ENCODE data around the gene FGF6. TPM values are rescaled to one million over a fixed set of nuclear protein-coding genes. Genes with fewer than 3 reads are reported as not detected.

FGF6 gene
- total RNA-seq, 2 donors from 2014 or later, result not detected

DNA sequence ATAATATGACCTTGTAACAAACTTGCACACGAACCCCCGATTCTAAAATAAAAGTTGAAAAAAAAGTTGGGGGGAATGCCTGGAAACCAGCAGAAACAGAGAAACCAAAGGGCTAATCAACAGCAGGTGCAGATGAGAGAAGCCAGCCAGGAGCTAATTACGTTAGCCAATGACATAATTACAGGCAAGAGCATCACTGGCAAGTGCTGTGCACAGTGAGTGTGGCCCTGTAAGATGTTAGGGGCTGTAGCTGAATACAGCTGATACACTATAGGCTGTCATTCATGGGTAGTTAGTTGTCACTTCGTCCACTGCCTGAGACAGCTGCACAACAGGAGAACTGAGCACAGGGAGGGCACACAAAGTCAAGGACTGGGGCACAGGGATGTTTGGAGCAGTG, 58.8 kb downstream of the FGF6 start:
- Mint-ChIP-seq H3K4me3 (no peak overlapping the region), H3K4me1 (no peaks in the 10 kb centered on the region), H3K27ac (no peak overlapping the region), H3K36me3 (ENCODE audit: low read depth) (no peaks in the 10 kb centered on the region), H3K9me3 (no peaks in the 10 kb centered on the region), H3K27me3 (peaks cover 7% of the 10 kb centered on the region)
- no peak for ATAC-seq (replicated peaks)

Other genes with a start within 250 kb of the FGF6 start
- 100 to 1,000 TPM; 378 to 404 TPM for gene CCND2, start 172.1 kb downstream of the FGF6 start, total RNA-seq
- 10 to 100 TPM in 1 of 2 donors, 1 to 10 TPM in 1; 6.8 to 12.7 TPM for gene TIGAR, start 124.6 kb downstream of the FGF6 start, total RNA-seq
- gene FGF23, start 66.1 kb downstream of the FGF6 start, total RNA-seq, result not detected
- 10 to 100 TPM; 43.9 to 56.7 TPM for gene RAD51AP1, start 93.1 kb upstream of the FGF6 start, total RNA-seq
- 10 to 100 TPM; 22.0 to 29.2 TPM for gene DYRK4, start 116.4 kb upstream of the FGF6 start, total RNA-seq
- gene AKAP3, start 203.2 kb upstream of the FGF6 start, total RNA-seq, result 1 to 10 TPM; 1.6 to 1.7 TPM
- 100 to 1,000 TPM in 1 of 2 donors, 10 to 100 TPM in 1; 68.1 to 139 TPM for gene NDUFA9, start 203.3 kb upstream of the FGF6 start, total RNA-seq